Islet of Langerhans (tissue), 1 donor: ENCODE results near the gene RIMS4.
"Not testable (repeated sequence)": the region's sequence is repeated elsewhere in the genome, so short reads cannot be mapped to it uniquely, and the experiment has no call there.

Experiments used
- FAIRE-seq: peaks from one replicate; lab custom pipeline; 2011; peaks lifted over from hg19 to GRCh38; lab: Jason Lieb, UNC

Gene RIMS4

DNA sequence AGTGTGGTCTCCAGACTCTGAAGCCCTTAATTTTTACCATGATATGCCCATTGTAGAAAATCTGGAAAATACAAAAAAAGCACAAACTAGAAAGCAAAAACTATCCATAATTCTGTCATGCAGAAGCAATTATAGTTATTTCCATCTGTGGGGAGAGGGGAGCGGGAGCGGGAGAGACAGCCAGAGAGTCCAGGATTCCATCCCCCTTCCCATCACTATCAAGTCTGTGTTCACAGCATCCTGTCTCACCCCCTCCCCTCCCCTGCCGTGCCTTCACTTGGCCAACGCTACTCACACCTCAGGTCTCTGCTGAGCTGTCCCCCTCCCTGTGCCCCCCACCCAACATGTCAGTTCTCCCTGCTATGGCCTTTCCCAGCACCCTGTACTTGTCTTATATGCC, 14.5 kb downstream of the RIMS4 start:
- no peak for FAIRE-seq

DNA sequence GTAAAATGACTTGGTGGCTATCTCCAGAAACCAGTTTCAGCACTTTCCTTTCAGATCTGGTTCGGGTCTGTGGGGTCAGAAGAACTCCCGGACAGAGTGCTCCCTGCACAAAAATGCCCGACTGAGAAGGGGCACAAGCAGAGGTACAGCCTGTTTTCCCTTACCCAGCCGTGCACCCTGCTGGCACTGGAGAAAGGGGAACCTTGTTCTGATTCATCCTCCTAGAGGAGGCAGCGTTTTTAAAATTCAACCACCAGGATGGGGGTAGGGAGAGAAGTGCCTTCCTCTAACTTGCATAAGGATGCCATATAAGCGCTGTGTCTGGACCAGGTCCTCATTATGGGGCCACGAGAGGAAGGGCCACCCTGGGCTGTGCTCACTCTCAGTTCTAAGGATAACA, 17.6 kb downstream of the RIMS4 start:
- FAIRE-seq: no peak

DNA sequence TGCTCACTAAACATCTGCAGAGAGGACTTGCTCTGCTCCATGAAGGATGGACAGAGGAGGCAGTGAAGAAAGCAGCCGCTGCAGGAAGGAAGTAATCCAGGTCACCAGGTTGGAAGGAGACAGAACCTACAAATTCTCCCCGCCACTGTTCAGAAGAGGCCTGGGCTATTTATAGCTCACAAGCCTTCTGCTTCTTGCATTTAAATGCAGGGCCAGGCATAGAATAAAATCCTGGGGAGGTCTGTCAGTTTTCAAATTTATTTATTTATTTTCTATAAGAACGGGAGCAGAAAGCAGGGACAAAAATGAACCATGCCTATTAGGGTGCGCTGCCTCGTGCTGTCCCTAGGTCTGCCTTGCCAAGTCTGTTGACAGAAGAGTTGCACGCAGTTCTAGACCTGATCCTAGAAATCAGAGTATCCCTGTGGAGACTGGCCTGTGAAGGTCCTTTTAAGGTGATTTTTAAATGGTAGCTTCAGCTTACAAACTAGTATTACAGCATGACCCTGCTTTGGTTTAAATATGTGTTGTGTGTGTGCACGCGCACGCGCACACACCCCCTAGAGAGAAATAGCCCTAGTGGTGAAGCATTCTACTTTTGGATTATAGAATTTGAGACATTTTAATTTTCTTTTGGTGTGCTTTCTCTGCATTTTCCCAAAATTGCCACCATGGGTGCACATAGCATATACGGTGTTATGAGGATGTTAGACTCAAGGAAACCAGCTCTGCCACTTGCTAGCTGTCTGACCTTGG, 19.5 kb downstream of the RIMS4 start:
- FAIRE-seq: no peak

DNA sequence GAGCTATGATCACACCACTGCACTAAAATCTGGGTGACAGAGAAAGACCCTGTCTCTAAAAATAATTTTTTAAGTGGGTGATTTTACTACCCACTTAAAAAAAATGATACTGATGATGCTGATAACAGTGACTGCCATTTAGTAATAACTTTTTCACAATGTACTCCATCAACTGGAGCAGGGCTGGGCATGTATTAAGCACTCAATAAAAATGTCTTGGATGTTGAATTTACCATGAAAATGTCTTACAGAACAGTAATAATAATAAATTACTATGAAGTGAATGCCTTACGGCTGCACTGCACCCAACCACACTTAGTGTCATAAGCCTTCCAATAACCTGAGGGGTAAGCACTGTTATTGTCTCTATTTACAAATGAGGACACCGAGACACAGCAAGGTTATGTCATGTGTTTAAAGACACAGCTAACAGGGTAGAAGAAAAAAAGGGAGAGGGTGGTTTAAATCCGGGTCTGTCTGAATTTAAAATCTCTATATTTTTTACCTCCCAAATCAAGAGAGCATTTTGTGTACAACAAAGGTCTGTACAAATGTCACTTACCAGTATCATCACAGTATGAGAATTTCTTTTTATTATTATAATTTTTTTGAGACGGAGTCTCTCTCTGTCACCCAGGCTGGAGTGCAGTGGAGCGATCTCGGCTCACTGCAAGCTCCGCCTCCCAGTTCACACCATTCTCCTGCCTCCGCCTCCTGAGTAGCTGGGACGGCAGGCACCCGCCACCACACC, 21.5 kb downstream of the RIMS4 start:
- FAIRE-seq: no peak

DNA sequence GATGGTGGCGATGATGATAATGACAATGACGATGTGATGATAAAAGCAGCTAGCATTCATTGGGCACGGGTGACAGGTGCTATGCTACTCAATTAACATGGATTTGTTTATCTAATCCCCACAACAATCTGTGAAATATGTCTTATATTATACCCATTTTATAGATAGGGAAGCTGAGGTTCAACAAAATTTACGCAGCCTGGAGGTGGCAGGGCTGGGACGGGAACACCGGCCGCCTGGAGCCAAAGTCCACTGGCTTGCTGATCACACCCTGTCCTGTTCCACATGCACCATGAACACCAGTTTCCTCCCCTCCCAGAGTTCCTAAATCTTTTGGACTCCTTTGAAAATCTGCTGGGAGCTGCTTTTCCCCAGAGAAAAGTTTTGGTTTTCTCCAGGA, 23.0 kb downstream of the RIMS4 start:
- FAIRE-seq: no peak

DNA sequence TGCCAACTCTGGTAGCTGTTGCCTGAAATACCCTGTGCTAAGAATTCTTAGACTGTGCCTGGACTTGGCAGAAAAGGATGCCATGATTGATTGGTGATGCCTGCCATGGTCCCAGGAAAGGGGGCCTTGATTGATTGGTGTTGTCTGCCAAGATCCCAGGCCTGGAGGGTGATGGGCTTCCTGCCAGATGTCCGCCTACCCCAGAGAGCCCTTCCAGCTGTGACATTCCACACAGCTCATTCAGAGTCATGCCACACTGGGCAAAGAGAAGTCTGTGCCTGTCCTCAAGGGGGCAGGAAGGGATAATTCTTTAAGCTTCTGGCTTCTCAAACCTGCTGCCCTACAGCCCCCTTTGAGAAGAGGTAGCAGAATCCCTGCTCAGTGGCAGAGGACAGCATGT, 24.6 kb downstream of the RIMS4 start:
- FAIRE-seq: no peak

DNA sequence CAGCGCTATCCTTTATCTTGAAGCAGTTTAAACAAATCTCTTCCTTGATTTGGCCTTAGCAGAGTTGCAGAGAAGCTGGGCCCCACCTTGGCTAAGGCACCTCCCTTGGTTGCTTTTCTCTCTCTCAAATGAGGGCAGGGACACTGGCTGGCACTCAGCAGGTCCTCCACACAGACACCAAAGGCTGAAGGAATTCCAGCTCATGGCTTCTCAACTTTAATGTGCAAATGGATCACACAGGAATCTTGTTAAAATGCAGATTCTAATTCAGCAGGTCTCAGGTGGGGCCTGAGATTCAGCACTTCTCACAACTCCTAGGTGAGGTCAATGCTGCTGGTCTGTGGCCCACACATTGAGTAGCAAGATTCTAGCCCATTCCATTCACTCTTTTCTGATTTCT, 25.7 kb downstream of the RIMS4 start:
- no peak for FAIRE-seq

DNA sequence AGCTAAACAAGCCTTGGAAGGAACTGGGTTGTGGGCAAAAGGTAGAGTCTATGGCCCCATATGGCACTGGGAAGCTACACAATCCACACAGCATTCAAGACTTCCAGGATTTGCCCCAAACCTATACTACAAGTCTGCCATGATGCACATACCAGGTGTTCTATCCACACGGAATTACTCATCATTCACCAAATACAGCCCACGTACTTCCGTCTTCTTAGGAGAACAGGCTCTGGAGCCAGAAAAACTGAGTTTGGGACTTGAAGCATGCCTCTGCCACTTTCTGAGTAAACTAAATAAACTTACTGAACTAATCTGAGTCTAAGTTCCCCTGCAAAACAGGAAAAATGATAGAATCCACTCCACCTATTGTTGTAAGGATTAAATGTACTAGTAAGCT, 28.6 kb downstream of the RIMS4 start:
- no peak for FAIRE-seq

DNA sequence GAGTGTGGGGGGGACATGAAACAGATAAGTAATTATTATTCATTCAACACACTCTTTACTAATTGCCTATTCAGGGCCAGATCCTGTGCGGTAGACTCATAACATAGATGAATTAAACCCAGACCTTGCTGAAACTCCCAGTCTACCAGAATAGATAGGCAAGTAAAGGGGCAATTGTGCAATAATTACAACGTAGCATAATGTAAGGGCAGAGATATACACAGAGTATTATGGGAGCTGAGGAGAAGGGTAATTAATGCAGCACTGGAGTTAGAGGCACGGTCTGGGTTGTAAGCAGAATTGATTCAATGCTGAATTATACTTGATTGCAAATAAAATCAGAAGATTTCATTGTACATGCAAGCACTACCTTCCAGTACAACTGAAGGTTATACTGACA, 29.2 kb downstream of the RIMS4 start:
- FAIRE-seq: no peak

DNA sequence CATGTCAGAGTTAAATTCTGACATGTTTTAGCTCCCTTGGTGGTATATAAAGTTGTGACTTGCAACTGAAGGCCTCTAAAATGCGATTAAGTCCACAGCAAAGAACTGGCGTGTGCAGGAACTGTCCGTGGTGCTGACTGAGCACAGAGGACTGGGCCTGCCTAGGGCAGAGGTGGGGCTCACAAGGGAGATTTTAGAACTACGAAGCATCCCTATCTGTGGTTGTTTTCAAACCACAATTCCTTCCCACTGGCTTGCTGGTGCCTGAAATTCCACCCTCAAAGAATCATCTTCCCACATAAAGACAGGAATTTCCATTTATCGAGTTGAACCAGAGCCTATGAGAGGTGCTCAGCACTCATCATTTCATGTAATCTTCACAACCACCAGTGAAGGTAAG, 30.1 kb downstream of the RIMS4 start:
- FAIRE-seq: no peak

DNA sequence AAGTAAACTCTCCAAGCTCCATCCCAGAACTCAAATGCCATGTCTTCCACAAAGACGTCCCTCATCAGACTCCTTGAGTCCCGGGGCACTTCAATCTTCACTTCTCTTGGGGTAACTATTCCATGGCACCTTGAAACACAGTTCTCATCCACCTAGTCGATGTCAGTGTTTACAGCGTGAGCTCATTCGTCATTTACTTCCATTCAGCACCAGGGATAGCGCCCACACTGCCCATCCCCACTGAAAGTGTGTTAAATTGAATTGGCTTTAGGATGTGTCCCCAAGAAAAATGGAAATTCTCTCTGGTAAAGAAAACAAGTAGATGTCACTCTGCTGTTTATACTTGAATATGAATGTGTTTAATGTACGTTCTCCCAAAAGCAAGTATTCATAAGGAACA, 33.4 kb downstream of the RIMS4 start:
- no peak for FAIRE-seq

DNA sequence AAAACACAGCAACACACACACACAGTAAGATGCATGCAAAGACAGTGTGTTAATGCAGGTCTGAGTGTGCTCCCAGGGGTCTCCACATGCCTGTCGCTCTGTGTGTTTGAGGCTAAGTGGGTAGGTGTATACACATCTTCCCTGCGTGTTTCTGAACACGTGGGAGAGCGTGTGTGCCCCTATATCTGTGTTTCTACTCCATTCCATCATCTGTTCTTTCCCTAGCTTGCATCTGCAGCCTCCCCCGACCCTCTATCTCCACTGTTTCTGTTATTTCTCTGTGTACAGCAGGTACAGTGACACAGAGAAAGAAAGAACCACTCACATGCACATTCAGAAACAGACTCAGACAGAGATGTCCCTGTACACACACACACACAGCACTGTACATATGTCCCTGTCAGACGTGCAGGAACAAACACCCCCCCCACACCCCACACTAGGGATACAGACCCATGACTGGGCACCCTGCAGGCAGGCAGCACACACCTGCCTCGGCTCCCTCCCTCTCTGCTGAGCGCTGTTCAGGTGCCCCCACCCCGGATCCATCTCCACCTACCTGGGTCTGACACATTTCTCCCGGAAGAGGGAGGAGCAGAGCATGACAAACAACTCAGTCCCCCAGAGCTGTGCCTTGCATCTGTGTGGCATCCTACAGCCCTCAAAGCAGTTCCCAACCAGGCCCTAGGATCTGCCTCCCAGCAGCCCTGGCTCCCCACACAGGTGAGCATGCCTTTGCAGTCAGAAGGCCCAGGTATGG, 37.1 kb downstream of the RIMS4 start:
- no peak for FAIRE-seq

DNA sequence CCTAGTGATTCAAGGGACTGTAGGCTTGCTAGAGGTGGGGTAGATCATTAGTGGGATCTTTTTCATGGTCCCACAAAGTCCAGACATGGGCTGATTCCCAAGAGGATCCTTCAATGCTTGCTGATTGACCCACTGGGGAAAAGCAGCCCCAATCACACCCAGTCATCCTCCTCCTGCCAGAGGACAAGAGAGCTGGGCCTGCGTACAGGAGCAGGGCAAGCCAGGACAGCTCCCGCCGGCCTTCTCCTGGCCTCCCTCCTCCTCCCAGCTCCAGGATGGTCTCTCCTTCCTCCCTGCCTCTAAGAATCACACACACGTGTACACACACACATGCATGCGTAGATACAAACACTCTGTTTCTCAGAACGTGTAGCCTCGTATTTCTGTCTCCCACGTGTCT, 37.7 kb downstream of the RIMS4 start:
- no peak for FAIRE-seq

DNA sequence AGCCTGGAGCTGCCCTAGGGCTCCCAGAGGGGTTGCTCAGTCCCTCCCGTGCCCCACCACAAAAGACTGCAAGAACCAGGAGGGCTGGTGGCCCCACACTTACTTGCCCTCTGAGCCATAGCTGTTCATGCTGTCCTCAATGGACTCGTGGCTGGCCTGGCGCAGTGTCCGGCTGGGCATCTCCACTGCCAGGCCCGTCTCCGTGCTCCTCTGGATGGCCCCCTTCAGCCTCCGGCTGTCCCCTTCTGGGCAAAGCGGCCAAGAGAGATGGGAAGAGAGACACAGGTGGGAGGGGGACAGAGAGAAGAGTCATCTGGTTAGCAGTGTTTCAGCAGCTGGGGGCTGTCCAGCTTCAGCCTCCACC, 39.2 kb downstream of the RIMS4 start:
- no peak for FAIRE-seq

DNA sequence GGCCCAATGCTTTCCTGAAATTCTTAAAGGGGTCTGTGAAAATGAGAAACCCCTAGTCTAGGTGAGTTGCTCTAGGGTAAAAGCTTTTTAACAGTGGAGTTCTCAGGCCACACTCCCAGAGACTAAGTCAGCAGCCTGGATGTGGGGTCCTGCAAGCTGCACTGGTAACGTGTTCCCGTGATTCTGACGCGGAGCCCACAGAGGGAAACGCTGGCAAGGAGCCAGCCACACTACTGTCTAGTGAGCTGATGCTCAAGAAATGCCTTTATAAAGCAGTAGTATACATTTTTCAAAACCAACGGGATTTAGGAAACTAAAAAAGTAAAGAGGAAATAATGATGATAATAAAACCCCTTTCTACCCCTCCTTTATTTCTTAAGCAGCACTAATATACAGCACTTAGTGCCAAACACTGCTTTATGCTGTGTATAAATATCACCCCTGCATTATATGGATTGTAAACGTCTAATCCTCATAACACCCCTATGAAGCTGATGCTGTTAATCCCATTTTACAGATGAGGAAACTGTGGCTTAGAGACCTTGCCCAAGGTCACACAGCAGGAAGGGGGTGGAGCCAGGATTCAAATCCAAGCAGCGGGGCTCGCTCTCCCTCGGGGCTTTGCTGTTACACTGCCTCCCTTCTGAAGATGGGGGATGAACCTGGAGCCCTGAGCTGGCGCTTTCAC, 39.7 kb downstream of the RIMS4 start:
- FAIRE-seq: no peak

DNA sequence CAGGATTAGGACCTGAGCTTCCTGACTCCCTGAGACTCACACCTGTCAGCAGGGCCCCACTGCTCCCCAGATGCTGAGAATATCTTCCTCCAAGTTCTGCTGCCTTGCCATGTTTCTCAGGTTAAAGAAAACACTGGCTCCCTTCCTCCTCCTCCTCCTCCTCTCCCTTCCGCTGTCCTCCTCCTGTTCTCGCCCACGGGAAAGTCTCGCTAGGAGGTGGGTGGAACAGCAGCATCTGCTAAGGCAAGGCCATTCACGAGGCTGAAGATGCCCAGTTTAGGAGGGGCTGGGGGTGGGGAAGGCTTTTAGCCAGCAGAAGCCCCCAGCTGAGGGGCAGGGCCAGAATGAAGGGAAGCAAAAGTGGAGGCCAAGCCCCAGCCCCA, 40.9 kb downstream of the RIMS4 start:
- no peak for FAIRE-seq

DNA sequence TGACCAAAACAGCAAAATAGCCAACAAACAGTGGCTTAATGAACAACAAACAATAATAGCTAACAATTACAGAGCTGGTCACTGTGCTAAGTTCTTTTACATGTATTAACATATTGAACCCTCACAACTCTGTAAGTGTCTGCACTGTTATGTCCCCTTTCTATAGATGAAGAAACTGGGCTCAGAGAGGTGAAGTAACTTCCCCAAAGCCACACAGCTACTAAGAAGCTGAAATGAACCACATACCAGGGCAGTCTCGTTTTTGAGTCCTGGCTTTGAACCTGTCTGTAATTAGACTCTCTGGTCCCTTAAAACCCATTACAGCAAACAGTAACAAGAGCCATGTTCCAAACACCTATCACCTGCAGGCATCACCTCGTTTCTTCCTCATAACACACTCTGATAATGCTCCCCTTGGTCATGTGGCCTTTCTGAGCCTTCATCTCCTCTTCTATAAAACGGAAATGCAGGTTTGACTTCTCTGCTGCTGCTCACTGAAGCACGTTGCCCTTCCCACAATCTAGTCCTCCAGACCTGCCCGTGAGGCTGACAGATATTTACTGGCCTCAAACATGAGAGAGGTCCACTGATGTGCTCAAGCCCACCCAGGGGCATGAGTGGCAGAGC, 41.4 kb downstream of the RIMS4 start:
- FAIRE-seq: no peak

DNA sequence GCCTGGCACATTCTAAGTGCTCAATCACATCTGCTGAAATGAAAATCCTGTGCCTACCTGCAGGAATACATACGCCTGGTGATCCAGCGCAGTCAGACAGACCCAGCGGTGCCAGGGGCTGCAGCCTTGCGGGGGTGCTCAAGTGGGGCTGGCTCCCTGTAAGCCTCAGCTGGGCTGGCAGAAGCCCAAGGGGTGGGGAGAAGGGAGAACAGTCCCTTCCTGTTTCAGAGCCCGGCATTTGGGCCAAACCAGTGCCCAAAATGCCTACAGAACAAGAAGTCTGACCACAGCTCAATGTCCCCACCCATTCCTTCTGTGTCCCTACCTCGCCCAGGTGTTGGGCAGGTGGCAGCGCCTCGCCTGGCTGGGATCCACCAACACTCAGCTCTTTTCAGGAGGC, 42.1 kb downstream of the RIMS4 start:
- no peak for FAIRE-seq

DNA sequence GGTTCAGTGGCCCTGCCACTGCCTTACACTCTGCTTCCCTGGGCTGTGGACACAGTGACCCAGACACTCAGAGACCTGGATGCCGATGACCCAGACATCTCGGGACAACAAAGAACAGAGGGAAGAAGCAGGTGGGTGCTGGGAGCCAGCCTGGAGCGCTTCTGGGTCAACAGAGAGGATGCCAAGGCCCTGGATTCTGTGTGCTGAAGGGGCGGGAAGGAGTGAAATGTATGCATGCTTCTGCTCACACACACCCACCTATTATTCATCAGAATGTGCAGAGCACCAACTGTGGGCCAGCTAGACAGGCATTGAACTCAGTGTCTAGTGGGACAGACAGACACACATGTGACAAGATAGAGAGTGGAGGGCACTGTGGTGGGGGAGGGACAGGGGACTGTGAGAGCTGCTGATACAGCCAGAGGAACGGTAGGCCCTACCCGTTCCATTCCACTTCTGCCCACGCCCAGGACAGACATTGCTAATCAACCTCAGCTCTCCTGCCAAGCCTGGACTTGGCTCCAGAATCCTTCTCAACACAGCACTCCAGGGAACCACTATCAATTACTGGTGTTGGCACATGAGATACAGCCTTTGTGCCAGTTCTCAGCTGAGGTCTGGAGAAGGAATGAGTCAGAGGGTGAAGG, 44.5 kb downstream of the RIMS4 start:
- no peak for FAIRE-seq

DNA sequence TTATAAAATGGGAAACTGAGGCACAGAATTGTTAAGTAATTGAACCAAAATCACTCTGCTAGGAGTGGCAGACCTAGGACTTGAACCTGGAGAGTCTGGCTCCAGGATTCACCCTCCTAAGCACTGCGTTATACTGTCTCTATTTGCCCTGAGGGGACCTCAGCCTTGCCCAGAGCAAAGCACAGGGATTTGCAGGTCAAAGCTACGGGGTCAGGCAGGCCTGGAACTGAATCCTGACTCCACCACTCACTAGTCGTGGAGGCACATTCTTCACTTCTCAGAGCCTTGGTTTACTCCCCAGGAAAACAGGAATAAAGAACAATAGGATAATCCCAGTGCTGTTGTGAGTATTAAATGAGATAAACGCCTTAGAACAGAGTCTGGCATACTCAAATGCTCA, 45.3 kb downstream of the RIMS4 start:
- FAIRE-seq: no peak

DNA sequence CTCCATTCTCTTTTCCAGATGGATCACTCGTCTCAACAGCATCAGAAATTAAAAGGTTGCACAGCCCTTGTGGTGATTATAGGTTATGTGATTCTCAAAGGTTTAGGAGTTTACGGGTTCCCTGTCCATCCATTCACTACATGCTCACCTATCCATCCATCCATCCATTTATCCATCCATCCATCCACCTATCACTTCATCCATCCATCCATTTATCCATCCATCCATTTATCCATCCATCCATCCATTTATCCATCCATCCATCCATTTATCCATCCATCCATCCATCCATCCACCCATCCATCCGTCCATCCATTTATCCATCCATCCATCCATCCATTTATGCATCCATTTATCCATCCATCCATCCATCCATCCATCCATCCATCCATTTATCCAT, 46.5 kb downstream of the RIMS4 start:
- not testable (repeated sequence) for FAIRE-seq
